BJ (cell line): ENCODE results near the gene HMG20B. TPM values are rescaled to one million over a fixed set of nuclear protein-coding genes. Genes with fewer than 3 reads are reported as not detected.

Source experiments
- CTCF ChIA-PET: fragments of 350-600 bp; formaldehyde crosslinking; extraction: SDS; loops from one replicate; lab custom pipeline; 2021; ENCODE audit warnings: antibody characterized with exemption, inconsistent platforms; lab: Yijun Ruan, JAX
- POLR2A ChIA-PET: fragments of 300-600 bp; sonication (Branson Sonifier 250); formaldehyde crosslinking; extraction: SDS; loops from one replicate; lab custom pipeline; 2021; ENCODE audit warnings: antibody characterized with exemption; lab: Charles Lee
- DNase-seq: peaks from one replicate; pipeline ENCODE4 v3.0.0-alpha.2; 2011; ENCODE audit warnings: low read depth
- H3K27me3 ChIP-seq: 2 replicates; pipeline ENCODE4 v1.6.0; 2011; ENCODE audit warnings: low read length; ENCODE audit not compliant: control insufficient read depth, insufficient read depth
- H3K36me3 ChIP-seq: 2 replicates; pipeline ENCODE4 v1.5.1; 2011; ENCODE audit warnings: low read length; ENCODE audit not compliant: control insufficient read depth, insufficient read depth
- H3K4me3 ChIP-seq: 2 replicates; pipeline ENCODE4 v1.5.1; 2011; ENCODE audit warnings: low read depth, mild to moderate bottlenecking, control low read depth, low read length
- CTCF ChIP-seq: IDR thresholded peaks from 2 replicates; pipeline ENCODE4 v1.5.1; 2011; ENCODE audit warnings: low read depth, mild to moderate bottlenecking, control low read depth, inconsistent platforms, low read length, moderate library complexity; ENCODE audit not compliant: insufficient read depth
- polyA plus RNA-seq: library from polyadenylated mRNA; depleted of rRNA; stranded (reverse); fragments of >200 nt; gene quantifications from 2 replicates; pipeline ENCODE4 v1.2.3, GENCODE V29; 2011

Gene HMG20B
- polyA plus RNA-seq, 1 experiment: 54.2 TPM

GRCh38 chr19:3530389-3530788 lies 42.4 kb upstream of the HMG20B start:
- no peak for TF ChIP-seq CTCF
- no peak overlapping the region for H3K4me3 ChIP-seq
- H3K27me3 ChIP-seq: no peaks in the 10 kb centered on the region
- H3K36me3 ChIP-seq: peaks cover 55% of the 10 kb centered on the region
- DNase-seq: no peak
- ChIA-PET POLR2A (no interaction called here), CTCF (interaction anchor here (1.9 kb wide), 1 partner anchor 13 kb away, joined by 6 read pairs; no protein-coding TSS in a partner anchor)

DNA sequence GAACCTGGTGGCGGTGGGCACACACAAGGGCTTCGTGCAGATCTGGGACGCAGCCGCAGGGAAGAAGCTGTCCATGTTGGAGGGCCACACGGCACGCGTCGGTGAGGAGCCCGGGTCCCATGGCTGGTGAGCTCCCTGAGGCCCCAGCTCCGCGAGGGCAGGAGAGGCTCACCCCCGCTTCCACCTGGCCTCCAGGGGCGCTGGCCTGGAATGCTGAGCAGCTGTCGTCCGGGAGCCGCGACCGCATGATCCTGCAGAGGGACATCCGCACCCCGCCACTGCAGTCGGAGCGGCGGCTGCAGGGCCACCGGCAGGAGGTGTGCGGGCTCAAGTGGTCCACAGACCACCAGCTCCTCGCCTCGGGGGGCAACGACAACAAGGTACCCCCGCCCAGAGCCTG lies 41.0 kb upstream of the HMG20B start:
- H3K36me3 ChIP-seq: peaks cover 53% of the 10 kb centered on the region
- CTCF ChIA-PET: interaction anchor here (1.9 kb wide), 1 partner anchor 14 kb away, joined by 6 read pairs; no protein-coding TSS in a partner anchor

DNA sequence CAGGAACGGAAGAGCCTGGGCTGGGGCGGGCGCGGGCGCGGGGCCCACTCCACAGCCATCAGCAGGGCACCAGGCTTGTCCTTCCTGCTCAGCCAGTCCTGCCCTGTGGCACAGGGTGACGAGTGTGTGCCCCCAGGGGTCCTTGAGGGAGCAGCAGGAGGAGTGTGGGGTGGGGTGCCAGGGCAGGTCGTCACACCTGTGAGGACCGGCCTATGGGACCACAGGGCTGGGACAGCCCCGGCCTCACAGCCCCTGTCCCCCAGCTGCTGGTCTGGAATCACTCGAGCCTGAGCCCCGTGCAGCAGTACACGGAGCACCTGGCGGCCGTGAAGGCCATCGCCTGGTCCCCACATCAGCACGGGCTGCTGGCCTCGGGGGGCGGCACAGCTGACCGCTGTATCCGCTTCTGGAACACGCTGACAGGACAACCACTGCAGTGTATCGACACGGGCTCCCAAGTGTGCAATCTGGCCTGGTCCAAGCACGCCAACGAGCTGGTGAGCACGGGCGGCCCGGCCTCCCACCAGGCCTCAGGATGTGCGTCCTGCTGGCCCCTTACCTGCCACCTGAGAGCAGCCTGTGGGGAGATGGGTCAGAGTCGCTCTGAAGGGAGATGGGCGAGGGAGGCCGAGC lies 40.5 kb upstream of the HMG20B start:
- no peak overlapping the region for H3K4me3 ChIP-seq
- DNase-seq: no peak
- ChIA-PET CTCF (interaction anchor here (1.9 kb wide), 1 partner anchor 14 kb away, joined by 6 read pairs; no protein-coding TSS in a partner anchor), POLR2A (no interaction called here)
- no peak for TF ChIP-seq CTCF
- H3K36me3 ChIP-seq: peaks cover 48% of the 10 kb centered on the region
- H3K27me3 ChIP-seq: no peaks in the 10 kb centered on the region

More for the DNA sequence above, 41.0 kb upstream of the HMG20B start:
- POLR2A ChIA-PET: no interaction called here
- no peak for DNase-seq
- Histone ChIP-seq H3K4me3 (no peak overlapping the region), H3K27me3 (no peaks in the 10 kb centered on the region)
- no peak for TF ChIP-seq CTCF

DNA sequence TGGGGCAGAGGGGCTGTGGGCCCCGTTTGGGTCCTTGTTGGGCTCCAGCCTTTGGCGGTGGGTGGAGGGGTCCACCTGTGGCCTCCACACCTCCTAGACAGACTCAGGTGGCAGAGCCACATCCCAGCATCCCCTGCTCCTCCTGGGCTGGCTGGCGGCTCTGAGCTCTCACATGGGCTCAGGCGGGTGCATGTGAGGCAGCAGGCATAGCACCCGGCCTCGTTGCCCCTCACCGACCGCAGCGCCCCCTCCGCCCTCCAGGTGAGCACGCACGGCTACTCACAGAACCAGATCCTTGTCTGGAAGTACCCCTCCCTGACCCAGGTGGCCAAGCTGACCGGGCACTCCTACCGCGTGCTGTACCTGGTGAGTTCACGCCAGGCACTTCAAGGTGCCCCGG lies 39.7 kb upstream of the HMG20B start:
- TF ChIP-seq CTCF: no peak
- peaks cover 43% of the 10 kb centered on the region for H3K36me3 ChIP-seq
- DNase-seq: no peak
- ChIA-PET POLR2A (no interaction called here), CTCF (no interaction called here)
- no peaks in the 10 kb centered on the region for H3K27me3 ChIP-seq
- no peak overlapping the region for H3K4me3 ChIP-seq

DNA sequence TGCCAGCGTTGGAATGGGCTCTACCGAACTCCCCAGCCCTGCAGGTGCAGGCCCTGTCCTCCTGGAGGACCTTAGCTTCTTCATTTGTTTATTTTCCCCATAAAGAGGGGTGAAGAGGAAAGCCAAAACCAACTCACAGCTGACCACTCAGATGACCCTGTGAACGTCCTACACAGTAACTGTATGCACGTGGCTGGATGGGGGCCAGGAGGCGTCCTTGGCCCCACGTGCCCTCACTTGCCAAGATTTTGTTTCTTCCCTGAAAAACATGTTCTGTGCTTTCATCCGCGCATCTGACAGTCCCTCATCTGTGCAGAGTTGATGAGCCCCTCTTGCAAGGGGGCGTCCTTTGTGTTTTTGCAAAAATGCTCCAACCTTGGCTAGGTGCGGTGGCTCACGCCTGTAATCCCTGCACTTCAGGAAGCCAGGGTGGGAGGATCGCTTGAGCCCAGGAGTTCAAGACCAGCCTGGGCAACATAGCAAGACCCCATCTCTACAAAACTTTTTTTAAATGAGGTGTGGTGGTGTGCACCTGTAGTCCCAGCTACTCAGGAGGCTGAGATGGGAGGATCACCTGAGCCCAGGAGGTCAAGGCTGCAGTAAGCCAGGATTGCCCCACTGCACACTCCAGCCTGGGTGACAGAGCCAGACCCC lies 39.1 kb upstream of the HMG20B start:
- no peak overlapping the region for H3K4me3 ChIP-seq
- no peak for TF ChIP-seq CTCF
- DNase-seq: no peak
- peaks cover 42% of the 10 kb centered on the region for H3K36me3 ChIP-seq
- H3K27me3 ChIP-seq: no peaks in the 10 kb centered on the region
- ChIA-PET POLR2A (no interaction called here), CTCF (interaction anchor here (1.5 kb wide), 1 partner anchor 11 kb away, joined by 3 read pairs; no protein-coding TSS in a partner anchor)
